SK-N-SH treated with all-trans-retinoic acid at 6 μM for 48 hours (cell line): ENCODE results near the gene KRTAP19-1.

Source experiments
- ATAC-seq: fragments of 200-7000 bp; cut with Tn5 transposase; 3 replicates; pipeline ENCODE4 v1.9.1; 2020; ENCODE audit warnings: mild to moderate bottlenecking, moderate library complexity
- ARNTL ChIP-seq: fragments of 450-650 bp; formaldehyde crosslinking; IDR thresholded peaks from 2 replicates; pipeline ENCODE4 v1.5.0; 2020; ENCODE audit warnings: low read depth, mild to moderate bottlenecking, moderate library complexity, borderline replicate concordance
- CSDC2 ChIP-seq: fragments of 250-450 bp; sonication (Bioruptor Pico); IDR thresholded peaks from 2 replicates; pipeline ENCODE4 v1.5.0; 2020; ENCODE audit warnings: mild to moderate bottlenecking, moderate library complexity
- CSRNP3 ChIP-seq: fragments of 250-450 bp; sonication (Bioruptor Pico); IDR thresholded peaks from 2 replicates; pipeline ENCODE4 v1.5.1; 2021; ENCODE audit warnings: mild to moderate bottlenecking, moderate library complexity
- ESRRG ChIP-seq: fragments of 250-450 bp; sonication (Bioruptor Pico); IDR thresholded peaks from 2 replicates; pipeline ENCODE4 v1.6.1; 2021; ENCODE audit warnings: mild to moderate bottlenecking
- GLIS3 ChIP-seq: fragments of 250-450 bp; sonication (Bioruptor Pico); IDR thresholded peaks from 2 replicates; pipeline ENCODE4 v1.5.0; 2020; ENCODE audit warnings: mild to moderate bottlenecking, moderate library complexity
- ISL1 ChIP-seq: fragments of 250-450 bp; sonication (Bioruptor Pico); IDR thresholded peaks from 2 replicates; pipeline ENCODE4 v2.1.2; 2022; ENCODE audit warnings: mild to moderate bottlenecking, moderate library complexity
- OSR1 ChIP-seq: fragments of 250-450 bp; sonication (Bioruptor Pico); IDR thresholded peaks from 2 replicates; pipeline ENCODE4 v1.8.0; 2022; ENCODE audit warnings: moderate library complexity, mild to moderate bottlenecking, inconsistent platforms
- PPARA ChIP-seq: fragments of 250-450 bp; sonication (Bioruptor Pico); IDR thresholded peaks from 2 replicates; pipeline ENCODE4 v1.5.0; 2020; ENCODE audit warnings: mild to moderate bottlenecking, borderline replicate concordance
- RARB ChIP-seq: fragments of 250-450 bp; sonication (Bioruptor Pico); IDR thresholded peaks from 2 replicates; pipeline ENCODE4 v1.8.0; 2021; ENCODE audit warnings: mild to moderate bottlenecking, moderate library complexity
- SNAI2 ChIP-seq: fragments of 250-450 bp; sonication (Bioruptor Pico); IDR thresholded peaks from 2 replicates; pipeline ENCODE4 v1.5.0; 2020; ENCODE audit warnings: mild to moderate bottlenecking, moderate library complexity
- TCF4 ChIP-seq: fragments of 250-450 bp; sonication (Bioruptor Pico); IDR thresholded peaks from 2 replicates; pipeline ENCODE4 v1.8.0; 2021; ENCODE audit warnings: mild to moderate bottlenecking, moderate library complexity, borderline replicate concordance
- ZC3H10 ChIP-seq: fragments of 250-450 bp; sonication (Bioruptor Pico); IDR thresholded peaks from 2 replicates; pipeline ENCODE4 v1.5.1; 2021; ENCODE audit warnings: mild to moderate bottlenecking, moderate library complexity
- ZFP3 ChIP-seq: fragments of 250-450 bp; sonication (Bioruptor Pico); IDR thresholded peaks from 2 replicates; pipeline ENCODE4 v1.5.0; 2020; ENCODE audit warnings: mild to moderate bottlenecking, moderate library complexity
- ZFP30 ChIP-seq: fragments of 450-650 bp; formaldehyde crosslinking; IDR thresholded peaks from 2 replicates; pipeline ENCODE4 v1.5.0; 2022; ENCODE audit warnings: mild to moderate bottlenecking, moderate library complexity
- ZNF70 ChIP-seq: fragments of 450-650 bp; formaldehyde crosslinking; IDR thresholded peaks from 2 replicates; pipeline ENCODE4 v1.5.0; 2020; ENCODE audit warnings: mild to moderate bottlenecking, moderate library complexity
- ZNF8 ChIP-seq: fragments of 450-650 bp; formaldehyde crosslinking; IDR thresholded peaks from 2 replicates; pipeline ENCODE4 v1.5.0; 2020; ENCODE audit warnings: mild to moderate bottlenecking, moderate library complexity
- TF ChIP-seq, protein P1 (sequence below): fragments of 250-450 bp; sonication (Bioruptor Pico); IDR thresholded peaks from 2 replicates; pipeline ENCODE4 v1.5.0; 2020; ENCODE audit warnings: mild to moderate bottlenecking, moderate library complexity
- TF ChIP-seq, protein P2 (sequence below): fragments of 250-450 bp; sonication (Bioruptor Pico); IDR thresholded peaks from 2 replicates; pipeline ENCODE4 v1.8.0; 2021; ENCODE audit warnings: low read depth, mild to moderate bottlenecking, moderate library complexity, borderline replicate concordance
- TF ChIP-seq, protein P3 (sequence below): fragments of 250-450 bp; sonication (Bioruptor Pico); IDR thresholded peaks from 2 replicates; pipeline ENCODE4 v1.5.1; 2020; ENCODE audit warnings: low read depth, mild to moderate bottlenecking, moderate library complexity

The KRTAP19-1 gene

GRCh38 chr21:30444204-30444603, 36.0 kb downstream of the KRTAP19-1 start:
- ATAC-seq, result no peak
- no peak for TF ChIP-seq ISL1
- TF ChIP-seq, all 23 proteins: peak for 0

DNA sequence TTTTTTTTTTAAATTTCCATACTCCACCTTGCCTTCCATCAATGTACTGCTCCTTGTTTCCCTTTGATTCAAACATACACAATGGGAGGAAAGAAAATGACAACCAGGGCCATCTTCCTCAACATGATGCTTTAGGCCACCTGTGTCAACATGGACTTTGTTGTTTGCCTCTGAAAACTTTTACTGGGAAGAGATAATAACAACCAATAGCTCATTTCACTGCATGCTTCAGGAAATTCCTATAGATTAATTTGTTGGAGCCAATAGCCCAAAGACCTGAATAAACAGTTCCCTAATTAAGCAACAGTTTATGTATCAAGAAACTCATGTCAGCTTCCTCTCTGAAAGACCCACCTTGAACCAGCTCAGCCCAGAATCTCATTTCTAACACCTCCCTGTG, 36.9 kb downstream of the KRTAP19-1 start:
- ATAC-seq, result no peak

GRCh38 chr21:30439975-30440374, 40.2 kb downstream of the KRTAP19-1 start, which contains the start of gene KRTAP15-1:
TSS of gene KRTAP15-1 (plus strand) at chr21:30440275. CDS start at chr21:30440328, 53 bp downstream.
- ATAC-seq, result no peak
- no peak for TF ChIP-seq SNAI2
- no peak for TF ChIP-seq TCF4 (CRISPR knock-in tag)
- TF ChIP-seq ZFP30, result no peak
- TF ChIP-seq, protein P1, sequence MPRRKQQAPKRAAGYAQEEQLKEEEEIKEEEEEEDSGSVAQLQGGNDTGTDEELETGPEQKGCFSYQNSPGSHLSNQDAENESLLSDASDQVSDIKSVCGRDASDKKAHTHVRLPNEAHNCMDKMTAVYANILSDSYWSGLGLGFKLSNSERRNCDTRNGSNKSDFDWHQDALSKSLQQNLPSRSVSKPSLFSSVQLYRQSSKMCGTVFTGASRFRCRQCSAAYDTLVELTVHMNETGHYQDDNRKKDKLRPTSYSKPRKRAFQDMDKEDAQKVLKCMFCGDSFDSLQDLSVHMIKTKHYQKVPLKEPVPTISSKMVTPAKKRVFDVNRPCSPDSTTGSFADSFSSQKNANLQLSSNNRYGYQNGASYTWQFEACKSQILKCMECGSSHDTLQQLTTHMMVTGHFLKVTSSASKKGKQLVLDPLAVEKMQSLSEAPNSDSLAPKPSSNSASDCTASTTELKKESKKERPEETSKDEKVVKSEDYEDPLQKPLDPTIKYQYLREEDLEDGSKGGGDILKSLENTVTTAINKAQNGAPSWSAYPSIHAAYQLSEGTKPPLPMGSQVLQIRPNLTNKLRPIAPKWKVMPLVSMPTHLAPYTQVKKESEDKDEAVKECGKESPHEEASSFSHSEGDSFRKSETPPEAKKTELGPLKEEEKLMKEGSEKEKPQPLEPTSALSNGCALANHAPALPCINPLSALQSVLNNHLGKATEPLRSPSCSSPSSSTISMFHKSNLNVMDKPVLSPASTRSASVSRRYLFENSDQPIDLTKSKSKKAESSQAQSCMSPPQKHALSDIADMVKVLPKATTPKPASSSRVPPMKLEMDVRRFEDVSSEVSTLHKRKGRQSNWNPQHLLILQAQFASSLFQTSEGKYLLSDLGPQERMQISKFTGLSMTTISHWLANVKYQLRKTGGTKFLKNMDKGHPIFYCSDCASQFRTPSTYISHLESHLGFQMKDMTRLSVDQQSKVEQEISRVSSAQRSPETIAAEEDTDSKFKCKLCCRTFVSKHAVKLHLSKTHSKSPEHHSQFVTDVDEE (CRISPR knock-in tag), result no peak
- TF ChIP-seq, protein P2, sequence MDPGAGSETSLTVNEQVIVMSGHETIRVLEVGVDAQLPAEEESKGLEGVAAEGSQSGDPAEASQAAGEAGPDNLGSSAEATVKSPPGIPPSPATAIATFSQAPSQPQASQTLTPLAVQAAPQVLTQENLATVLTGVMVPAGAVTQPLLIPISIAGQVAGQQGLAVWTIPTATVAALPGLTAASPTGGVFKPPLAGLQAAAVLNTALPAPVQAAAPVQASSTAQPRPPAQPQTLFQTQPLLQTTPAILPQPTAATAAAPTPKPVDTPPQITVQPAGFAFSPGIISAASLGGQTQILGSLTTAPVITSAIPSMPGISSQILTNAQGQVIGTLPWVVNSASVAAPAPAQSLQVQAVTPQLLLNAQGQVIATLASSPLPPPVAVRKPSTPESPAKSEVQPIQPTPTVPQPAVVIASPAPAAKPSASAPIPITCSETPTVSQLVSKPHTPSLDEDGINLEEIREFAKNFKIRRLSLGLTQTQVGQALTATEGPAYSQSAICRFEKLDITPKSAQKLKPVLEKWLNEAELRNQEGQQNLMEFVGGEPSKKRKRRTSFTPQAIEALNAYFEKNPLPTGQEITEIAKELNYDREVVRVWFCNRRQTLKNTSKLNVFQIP (CRISPR knock-in tag), result no peak
- TF ChIP-seq PPARA (CRISPR knock-in tag), result no peak
- TF ChIP-seq ZNF70, result no peak
- no peak for TF ChIP-seq GLIS3 (CRISPR knock-in tag)
- TF ChIP-seq, protein P3, sequence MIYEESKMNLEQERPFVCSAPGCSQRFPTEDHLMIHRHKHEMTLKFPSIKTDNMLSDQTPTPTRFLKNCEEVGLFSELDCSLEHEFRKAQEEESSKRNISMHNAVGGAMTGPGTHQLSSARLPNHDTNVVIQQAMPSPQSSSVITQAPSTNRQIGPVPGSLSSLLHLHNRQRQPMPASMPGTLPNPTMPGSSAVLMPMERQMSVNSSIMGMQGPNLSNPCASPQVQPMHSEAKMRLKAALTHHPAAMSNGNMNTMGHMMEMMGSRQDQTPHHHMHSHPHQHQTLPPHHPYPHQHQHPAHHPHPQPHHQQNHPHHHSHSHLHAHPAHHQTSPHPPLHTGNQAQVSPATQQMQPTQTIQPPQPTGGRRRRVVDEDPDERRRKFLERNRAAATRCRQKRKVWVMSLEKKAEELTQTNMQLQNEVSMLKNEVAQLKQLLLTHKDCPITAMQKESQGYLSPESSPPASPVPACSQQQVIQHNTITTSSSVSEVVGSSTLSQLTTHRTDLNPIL (CRISPR knock-in tag), result no peak

More for the DNA sequence above, 36.9 kb downstream of the KRTAP19-1 start:
- TF ChIP-seq CSRNP3 (CRISPR knock-in tag), result no peak
- no peak for TF ChIP-seq CSDC2 (CRISPR knock-in tag)
- TF ChIP-seq, protein P2 (CRISPR knock-in tag), result no peak
- TF ChIP-seq TCF4 (CRISPR knock-in tag), result no peak
- TF ChIP-seq RARB, result no peak
- TF ChIP-seq ARNTL (CRISPR knock-in tag), result no peak
- TF ChIP-seq ESRRG (CRISPR knock-in tag), result no peak
- TF ChIP-seq SNAI2, result no peak
- TF ChIP-seq ISL1, result no peak
- no peak for TF ChIP-seq GLIS3 (CRISPR knock-in tag)
- TF ChIP-seq ZNF8 (CRISPR knock-in tag), result no peak
- no peak for TF ChIP-seq ZFP30
- TF ChIP-seq OSR1 (CRISPR knock-in tag), result no peak

DNA sequence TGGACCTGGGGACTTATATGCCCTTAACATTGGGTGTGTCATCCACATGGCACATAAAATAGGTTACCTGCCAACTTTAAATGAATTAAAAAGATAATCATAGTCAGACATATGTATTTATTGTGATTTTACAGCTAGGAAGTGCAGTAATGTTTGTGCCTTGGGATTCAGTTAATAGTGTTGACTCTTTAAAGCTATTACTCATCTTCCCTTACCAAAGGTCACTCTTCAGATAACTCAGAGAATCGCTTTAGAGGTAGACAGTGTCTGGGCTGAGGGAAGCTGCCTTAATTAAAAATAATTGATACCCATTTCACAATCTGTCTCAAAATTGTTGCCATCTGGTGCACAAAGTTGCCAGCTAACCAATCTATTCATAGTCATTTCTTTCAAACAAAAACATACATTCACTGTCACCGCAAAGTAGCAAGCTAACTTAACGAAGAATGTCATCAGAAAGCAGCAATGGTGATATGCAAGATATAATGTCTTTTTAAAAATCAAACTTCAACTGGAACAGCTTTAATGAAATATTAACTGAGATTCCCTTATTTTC, 43.1 kb downstream of the KRTAP19-1 start:
- ATAC-seq, result no peak
- no peak for TF ChIP-seq ZFP3 (CRISPR knock-in tag)
- no peak for TF ChIP-seq PPARA (CRISPR knock-in tag)
- no peak for TF ChIP-seq ZC3H10 (CRISPR knock-in tag)
- no peak for TF ChIP-seq GLIS3 (CRISPR knock-in tag)
